HG02885 (cell line): ENCODE data around the gene ANOS1.
"Not testable (repeated sequence)": the region's sequence is repeated elsewhere in the genome, so short reads cannot be mapped to it uniquely, and the experiment has no call there.

Source experiments
- ATAC-seq: cut with Tn5 transposase; IDR thresholded peaks from one replicate; pipeline ENCODE4 v1.9.1; 2021; ENCODE audit warnings: mild to moderate bottlenecking; ENCODE audit not compliant: unreplicated experiment, poor library complexity

Gene ANOS1

GRCh38 chrX:8636497-8636896 lies 95.4 kb downstream of the ANOS1 start:
- no peak for ATAC-seq

- no peak for ATAC-seq
Observed at GRCh38 chrX:8635812-8636211, 96.1 kb downstream of the ANOS1 start.

- no peak for ATAC-seq
Observed at GRCh38 chrX:8632924-8633323, 99.0 kb downstream of the ANOS1 start.

GRCh38 chrX:8629871-8630270 lies 102.1 kb downstream of the ANOS1 start:
- no peak for ATAC-seq

GRCh38 chrX:8627796-8628195 lies 104.1 kb downstream of the ANOS1 start:
- ATAC-seq, result no peak

- no peak for ATAC-seq
Observed at GRCh38 chrX:8607326-8607725, 124.6 kb downstream of the ANOS1 start.

GRCh38 chrX:8604131-8604530 lies 127.8 kb downstream of the ANOS1 start:
- no peak for ATAC-seq

GRCh38 chrX:8591501-8591900 lies 140.4 kb downstream of the ANOS1 start:
- no peak for ATAC-seq

GRCh38 chrX:8586953-8587352 lies 145.0 kb downstream of the ANOS1 start:
- no peak for ATAC-seq

GRCh38 chrX:8579602-8580001 lies 152.3 kb downstream of the ANOS1 start:
- ATAC-seq, result no peak

GRCh38 chrX:8576821-8577220 lies 155.1 kb downstream of the ANOS1 start:
- ATAC-seq, result no peak

- ATAC-seq, result no peak
Observed at GRCh38 chrX:8565729-8566128, 166.2 kb downstream of the ANOS1 start.

- no peak for ATAC-seq
Observed at GRCh38 chrX:8548446-8548845, 183.5 kb downstream of the ANOS1 start.

GRCh38 chrX:8546715-8547114 lies 185.2 kb downstream of the ANOS1 start:
- ATAC-seq, result no peak

GRCh38 chrX:8520791-8521190 lies 211.1 kb downstream of the ANOS1 start:
- no peak for ATAC-seq

GRCh38 chrX:8520178-8520577 lies 211.8 kb downstream of the ANOS1 start:
- no peak for ATAC-seq

GRCh38 chrX:8504451-8504850 lies 227.5 kb downstream of the ANOS1 start:
- no peak for ATAC-seq

GRCh38 chrX:8502101-8502500 lies 229.8 kb downstream of the ANOS1 start:
- not testable (repeated sequence) for ATAC-seq

- ATAC-seq, result no peak
Observed at GRCh38 chrX:8500203-8500602, 231.7 kb downstream of the ANOS1 start.

- not testable (repeated sequence) for ATAC-seq
Observed at GRCh38 chrX:8495036-8495435, 236.9 kb downstream of the ANOS1 start.

- ATAC-seq, result no peak
Observed at GRCh38 chrX:8484360-8484949, 247.5 kb downstream of the ANOS1 start.
